ENCODE data around the gene TAS1R1. TPM values are rescaled to one million over a fixed set of nuclear protein-coding genes. Genes with fewer than 3 reads are reported as not detected.

TAS1R1 gene
- total RNA-seq, 1 donor from 2014 or later, result not detected

GRCh38 chr1:6531996-6532395 lies 23.1 kb upstream of the TAS1R1 start:
- Mint-ChIP-seq H3K9me3 (no peaks in the 10 kb centered on the region), H3K4me3 (no peak overlapping the region), H3K4me1 (no peaks in the 10 kb centered on the region), H3K27me3 (ENCODE audit: low read depth) (no peaks in the 10 kb centered on the region), H3K27ac (ENCODE audit: unreplicated experiment) (no peak overlapping the region), H3K36me3 (ENCODE audit: low read depth) (peaks cover 11% of the 10 kb centered on the region)
- no peak for DNase-seq (ENCODE audit: low read depth, low spot score)
- TF ChIP-seq, protein P1, sequence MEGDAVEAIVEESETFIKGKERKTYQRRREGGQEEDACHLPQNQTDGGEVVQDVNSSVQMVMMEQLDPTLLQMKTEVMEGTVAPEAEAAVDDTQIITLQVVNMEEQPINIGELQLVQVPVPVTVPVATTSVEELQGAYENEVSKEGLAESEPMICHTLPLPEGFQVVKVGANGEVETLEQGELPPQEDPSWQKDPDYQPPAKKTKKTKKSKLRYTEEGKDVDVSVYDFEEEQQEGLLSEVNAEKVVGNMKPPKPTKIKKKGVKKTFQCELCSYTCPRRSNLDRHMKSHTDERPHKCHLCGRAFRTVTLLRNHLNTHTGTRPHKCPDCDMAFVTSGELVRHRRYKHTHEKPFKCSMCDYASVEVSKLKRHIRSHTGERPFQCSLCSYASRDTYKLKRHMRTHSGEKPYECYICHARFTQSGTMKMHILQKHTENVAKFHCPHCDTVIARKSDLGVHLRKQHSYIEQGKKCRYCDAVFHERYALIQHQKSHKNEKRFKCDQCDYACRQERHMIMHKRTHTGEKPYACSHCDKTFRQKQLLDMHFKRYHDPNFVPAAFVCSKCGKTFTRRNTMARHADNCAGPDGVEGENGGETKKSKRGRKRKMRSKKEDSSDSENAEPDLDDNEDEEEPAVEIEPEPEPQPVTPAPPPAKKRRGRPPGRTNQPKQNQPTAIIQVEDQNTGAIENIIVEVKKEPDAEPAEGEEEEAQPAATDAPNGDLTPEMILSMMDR (conservative IDR thresholded peaks at IDR 0.05), result no peak

DNA sequence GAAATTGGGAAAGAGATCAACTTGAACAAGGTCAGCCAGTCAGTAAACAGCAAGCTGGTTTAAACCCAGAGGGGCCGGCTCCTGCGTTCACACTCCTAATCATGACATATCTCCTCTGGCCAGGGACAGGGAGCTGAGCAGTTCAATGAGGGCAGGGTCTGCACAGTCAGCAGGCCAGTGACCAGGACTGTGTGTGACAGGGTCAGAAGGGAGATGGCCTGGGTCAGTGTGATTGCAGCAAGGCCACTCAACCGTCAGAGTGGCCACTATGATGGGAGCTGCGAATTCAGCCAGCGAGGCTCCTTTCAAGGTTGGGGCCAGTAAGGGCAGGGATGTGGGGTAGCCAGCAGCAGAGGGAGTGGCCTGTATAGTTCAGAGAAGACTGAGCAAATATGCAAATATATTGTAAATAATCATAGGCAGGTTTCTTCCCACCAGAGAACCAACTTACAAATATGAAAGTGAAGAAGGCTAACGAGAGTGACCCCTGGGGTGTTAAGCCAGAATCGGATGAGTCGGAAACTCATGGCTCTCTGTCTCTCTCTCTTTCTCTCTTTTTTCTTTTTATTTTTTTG lies 20.8 kb upstream of the TAS1R1 start:
- Mint-ChIP-seq H3K36me3 (ENCODE audit: low read depth) (peaks cover 7% of the 10 kb centered on the region), H3K4me1 (no peaks in the 10 kb centered on the region), H3K27ac (ENCODE audit: unreplicated experiment) (no peak overlapping the region), H3K9me3 (no peaks in the 10 kb centered on the region), H3K4me3 (no peak overlapping the region), H3K27me3 (ENCODE audit: low read depth) (no peaks in the 10 kb centered on the region)
- no peak for DNase-seq (ENCODE audit: low read depth, low spot score)
- TF ChIP-seq, protein P1 (conservative IDR thresholded peaks at IDR 0.05), result no peak

DNA sequence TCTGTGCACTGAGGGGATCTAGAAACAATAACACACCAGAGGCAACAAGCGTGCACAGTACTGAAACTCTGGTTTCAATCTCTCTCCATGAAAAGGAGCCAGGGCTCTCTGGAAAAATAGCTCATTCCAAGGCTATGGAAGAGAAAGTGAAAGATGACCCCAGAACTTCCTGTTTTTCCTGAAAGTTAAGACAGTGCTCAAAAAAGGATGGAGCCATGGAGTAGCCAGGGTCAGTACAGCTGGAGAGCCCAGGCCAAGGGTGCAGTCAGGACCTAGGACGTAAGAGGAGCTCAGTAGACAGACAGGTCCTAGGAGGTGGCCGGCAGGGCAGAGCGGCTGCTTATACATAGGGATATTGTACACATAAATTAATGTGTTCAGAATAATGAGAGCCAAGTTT lies 19.9 kb upstream of the TAS1R1 start:
- no peaks in the 10 kb centered on the region for H3K4me1 Mint-ChIP-seq
- H3K36me3 Mint-ChIP-seq (ENCODE audit: low read depth), result peaks cover 7% of the 10 kb centered on the region
- no peaks in the 10 kb centered on the region for H3K9me3 Mint-ChIP-seq
- H3K27ac Mint-ChIP-seq (ENCODE audit: unreplicated experiment), result peak overlapping the region; percentile 31
- DNase-seq (ENCODE audit: low read depth, low spot score), result no peak
- no peak overlapping the region for H3K4me3 Mint-ChIP-seq
- H3K27me3 Mint-ChIP-seq (ENCODE audit: low read depth), result no peaks in the 10 kb centered on the region
- TF ChIP-seq, protein P1 (conservative IDR thresholded peaks at IDR 0.05), result no peak

DNA sequence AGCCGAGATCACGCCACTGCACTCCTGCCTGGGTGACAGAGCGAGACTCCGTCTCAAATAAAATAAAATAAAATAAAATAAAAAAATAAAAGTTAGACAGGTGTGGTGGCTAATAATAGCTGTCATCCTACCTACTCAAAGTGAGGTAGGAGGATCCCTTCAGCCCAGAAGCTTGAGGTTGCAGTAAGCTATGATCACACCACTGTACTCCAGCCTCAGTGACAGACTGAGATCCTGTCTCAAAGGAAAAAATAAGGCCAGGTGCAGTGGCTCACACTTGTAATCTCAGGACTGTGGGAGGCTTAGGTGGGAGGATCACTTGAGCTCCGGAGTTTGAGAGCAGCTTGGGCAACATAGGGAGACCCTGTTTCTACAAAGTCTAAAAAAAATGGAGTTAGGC lies 18.8 kb upstream of the TAS1R1 start:
- Mint-ChIP-seq H3K4me3 (no peak overlapping the region), H3K9me3 (no peaks in the 10 kb centered on the region), H3K27me3 (ENCODE audit: low read depth) (no peaks in the 10 kb centered on the region), H3K36me3 (ENCODE audit: low read depth) (peaks cover 7% of the 10 kb centered on the region), H3K4me1 (no peaks in the 10 kb centered on the region), H3K27ac (ENCODE audit: unreplicated experiment) (peak overlapping the region; percentile 50)
- TF ChIP-seq, protein P1 (conservative IDR thresholded peaks at IDR 0.05), result no peak
- no peak for DNase-seq (ENCODE audit: low read depth, low spot score)

GRCh38 chr1:6538956-6539355 lies 16.2 kb upstream of the TAS1R1 start:
- no peak for DNase-seq (ENCODE audit: low read depth, low spot score)
- Mint-ChIP-seq H3K9me3 (no peaks in the 10 kb centered on the region), H3K36me3 (ENCODE audit: low read depth) (peaks cover 6% of the 10 kb centered on the region), H3K27ac (ENCODE audit: unreplicated experiment) (no peak overlapping the region), H3K4me1 (no peaks in the 10 kb centered on the region), H3K4me3 (no peak overlapping the region), H3K27me3 (ENCODE audit: low read depth) (no peaks in the 10 kb centered on the region)
- TF ChIP-seq, protein P1 (conservative IDR thresholded peaks at IDR 0.05), result no peak
